Liver (tissue), 3 donors: ENCODE results near the gene DFFB.

Source experiments
- CTCF ChIP-seq: fragments of 150-350 bp; IDR thresholded peaks from 2 replicates; pipeline ENCODE4 v1.5.1; 2017; ENCODE audit warnings: improper control_type of control experiment, low read depth, low read length; ENCODE audit not compliant: missing input control
- FOXA1 ChIP-seq: IDR thresholded peaks from 2 replicates; pipeline ENCODE4 v1.6.1; 2016; ENCODE audit warnings: antibody characterized with exemption
- SP1 ChIP-seq: IDR thresholded peaks from 2 replicates; pipeline ENCODE4 v1.6.1; 2018; ENCODE audit warnings: antibody characterized with exemption, mild to moderate bottlenecking
- TF ChIP-seq, protein P1 (sequence below): IDR thresholded peaks from 2 replicates; pipeline ENCODE4 v1.6.1; 2016; ENCODE audit warnings: antibody characterized with exemption
- donor health status: healthy.
- donor health status: healthy.

DNA sequence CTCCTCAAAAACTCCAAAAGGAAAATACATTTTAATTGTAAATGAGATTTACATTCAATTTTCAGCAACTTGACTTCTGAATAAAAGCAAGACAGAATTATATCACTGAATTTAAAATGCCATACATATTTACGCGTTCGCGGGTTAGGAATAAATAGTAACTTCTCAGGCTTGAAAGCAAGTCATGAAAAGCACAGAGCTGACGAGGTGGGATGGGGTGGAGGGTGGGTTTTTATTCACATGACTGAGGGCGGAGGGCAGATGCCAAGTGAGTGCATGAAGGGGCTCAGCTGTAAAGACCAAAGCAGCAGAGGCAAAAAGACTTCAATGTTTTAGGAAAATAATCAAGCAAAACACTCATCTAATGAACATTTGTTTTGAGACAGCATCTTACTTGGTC is 6.0 kb upstream of the DFFB start:
- TF ChIP-seq CTCF (no peak), SP1 (no peak), FOXA1 (no peak)
- TF ChIP-seq, protein P1, sequence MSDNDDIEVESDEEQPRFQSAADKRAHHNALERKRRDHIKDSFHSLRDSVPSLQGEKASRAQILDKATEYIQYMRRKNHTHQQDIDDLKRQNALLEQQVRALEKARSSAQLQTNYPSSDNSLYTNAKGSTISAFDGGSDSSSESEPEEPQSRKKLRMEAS = no peak
